Inflammatory macrophage (primary cell): ENCODE data around the gene CHD3.

Source experiments
- DNase-seq, 2 donors: peaks; one replicate each; pipeline ENCODE4 v3.0.0-alpha.2; 2020 to 2022

CHD3 gene

DNA sequence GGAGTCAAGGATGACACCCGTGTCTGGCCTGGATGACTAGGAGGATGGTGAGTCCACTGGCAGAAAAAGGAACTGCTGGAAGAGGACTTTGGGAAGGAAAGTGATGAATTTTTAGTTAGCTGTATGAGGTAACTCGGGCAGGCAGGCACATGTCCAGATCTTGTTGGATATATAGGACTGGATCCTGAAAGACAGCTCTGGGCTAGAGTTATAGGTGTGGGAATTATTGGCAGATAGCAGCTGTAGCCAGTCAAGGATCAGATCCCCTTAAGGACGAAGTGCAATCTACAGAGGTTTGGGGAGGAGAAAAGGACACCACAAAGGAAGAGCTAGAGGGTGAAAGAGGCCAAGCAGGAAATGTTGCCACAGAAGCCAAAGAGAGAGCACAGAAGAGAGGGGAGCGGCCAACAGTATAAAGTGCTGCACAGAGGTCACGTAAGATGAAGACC lies 20.7 kb upstream of the CHD3 start:
- DNase-seq, result peak; percentile 35 to 36

DNA sequence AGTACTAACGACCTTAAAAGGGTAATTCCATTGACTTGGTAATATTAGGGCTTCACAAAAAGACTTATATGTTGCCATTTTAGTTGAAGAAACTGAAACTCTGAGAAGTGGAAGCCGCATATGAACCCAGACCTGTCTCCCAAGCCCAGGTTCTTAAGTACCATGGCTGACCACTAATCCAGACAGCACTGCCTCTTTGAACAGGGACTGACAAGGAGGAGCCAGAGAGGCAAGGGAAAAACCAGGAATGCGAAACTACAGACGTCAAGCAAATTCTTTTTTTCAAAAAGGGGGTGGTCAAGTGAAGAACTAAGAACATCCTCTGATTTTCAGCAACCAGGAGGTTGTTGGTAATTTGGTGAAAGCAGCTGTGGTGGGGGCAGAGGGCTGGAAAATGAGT lies 15.5 kb upstream of the CHD3 start:
- no peak for DNase-seq

DNA sequence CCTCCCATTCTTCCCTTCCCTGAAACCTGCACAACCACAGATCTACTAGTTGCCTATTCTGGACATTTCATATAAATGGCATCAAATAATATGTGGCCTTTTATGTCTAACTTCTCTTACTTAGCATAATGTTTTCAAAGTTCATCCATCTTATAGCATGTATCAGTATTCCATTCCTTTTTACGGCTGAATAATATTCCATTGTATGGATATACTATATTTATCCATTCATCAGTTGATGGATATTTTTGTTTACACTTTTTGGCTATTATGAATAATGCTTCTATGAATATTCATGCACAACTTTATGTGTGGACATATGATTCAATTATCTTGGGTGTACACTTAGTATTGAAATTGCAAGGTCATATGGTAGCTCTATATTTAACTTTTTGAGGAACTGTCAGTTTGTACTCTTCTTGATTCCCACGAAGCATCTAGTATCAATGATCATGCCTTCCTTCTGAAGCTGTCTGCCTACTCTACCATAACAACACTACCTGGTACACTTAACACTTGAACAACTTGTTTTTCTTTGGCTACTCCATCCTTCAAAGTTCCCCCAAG lies 12.7 kb upstream of the CHD3 start:
- DNase-seq, result peak in 1 of 2 donors; percentile 33

DNA sequence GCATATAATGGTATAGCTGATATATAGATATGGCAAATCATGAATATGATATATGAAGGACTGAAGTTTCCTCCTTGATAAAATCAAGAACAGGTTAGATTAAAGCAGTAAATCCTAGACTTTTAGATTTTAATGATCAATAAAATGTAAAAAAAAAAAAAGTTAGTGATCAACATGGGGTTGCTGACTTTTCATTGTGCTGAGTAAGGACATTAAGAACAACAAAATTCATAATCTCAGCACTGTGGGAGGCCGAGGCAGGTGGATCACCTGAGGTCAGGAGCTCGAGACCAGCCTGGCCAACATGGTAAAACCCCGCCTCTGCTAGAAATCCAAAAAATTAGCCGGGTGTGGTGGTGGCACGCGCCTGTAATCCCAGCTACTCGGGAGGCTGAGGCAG lies 10.4 kb upstream of the CHD3 start:
- DNase-seq, result no peak

DNA sequence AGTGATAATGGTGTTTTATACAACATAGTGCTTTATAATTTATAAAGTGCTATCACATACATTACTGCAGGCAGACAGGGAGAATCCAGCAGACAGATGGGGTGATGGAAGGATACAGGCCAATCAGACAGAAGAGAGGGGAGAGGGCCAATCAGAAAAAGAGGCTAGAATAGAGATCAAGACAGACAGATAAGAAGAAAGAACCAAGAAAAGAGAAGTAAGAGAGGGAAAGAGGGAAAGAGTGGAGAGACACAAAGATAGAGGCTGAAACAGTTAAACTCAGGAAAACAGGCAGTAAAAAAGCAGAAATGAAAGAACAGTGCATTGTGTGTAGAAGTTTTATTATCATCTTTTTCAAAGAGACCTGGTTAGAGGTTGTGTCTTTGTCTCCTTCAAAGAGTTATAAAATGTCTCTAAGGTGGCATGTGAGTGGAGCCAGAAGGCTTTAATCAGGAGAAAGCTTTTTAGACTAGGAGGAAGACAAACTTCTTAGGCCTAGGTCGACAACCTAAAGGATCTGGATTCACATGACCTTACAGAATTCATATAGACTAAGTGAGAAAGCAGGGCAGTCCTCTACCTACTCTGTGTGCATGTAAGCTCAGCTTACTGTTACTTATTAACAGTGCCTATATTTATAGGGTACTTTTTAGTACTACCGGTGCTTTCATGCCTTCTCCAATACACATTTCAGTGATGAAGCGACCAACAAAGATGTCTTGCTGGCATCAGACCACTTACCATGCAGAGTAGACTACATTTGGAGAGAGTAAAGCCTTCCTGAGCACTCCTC lies 8.3 kb upstream of the CHD3 start:
- DNase-seq, result no peak

DNA sequence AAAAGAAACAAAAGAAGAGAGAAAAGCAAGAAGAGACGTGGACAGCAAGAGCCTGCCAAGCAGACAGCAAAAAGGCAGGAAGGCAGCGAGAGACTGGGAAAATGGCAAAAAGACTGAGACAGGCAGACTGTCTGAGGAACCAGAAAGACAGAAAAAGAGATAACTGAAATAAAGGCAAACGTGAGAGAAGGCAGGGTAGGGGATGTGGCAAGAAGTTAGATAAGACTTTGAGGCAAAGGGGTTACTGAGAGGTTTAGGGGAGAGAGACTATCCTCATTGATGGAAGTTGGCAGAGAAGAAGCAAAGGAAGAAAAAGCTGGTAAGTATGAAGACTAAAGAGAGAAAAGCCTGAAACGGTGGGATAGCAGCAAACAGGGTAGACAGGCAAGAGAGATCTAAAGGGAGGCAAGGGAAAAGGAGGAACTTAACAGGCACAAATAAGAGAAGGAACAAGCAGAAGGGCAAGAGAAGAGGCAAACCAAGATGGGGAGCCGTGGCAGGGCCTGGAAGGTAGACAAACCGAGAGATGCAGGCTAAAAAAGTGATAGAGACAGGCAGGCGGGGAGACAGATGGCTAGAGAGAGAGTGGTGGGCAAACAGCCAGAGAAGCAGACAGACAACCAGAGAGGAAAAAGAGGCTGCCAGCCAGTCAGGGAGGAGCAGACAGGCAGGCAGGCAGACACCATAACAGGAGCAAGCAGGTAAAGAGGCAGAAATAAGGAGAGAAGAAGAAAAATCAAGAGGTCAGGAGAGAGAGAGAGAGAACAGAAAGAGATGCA lies 7.1 kb upstream of the CHD3 start:
- no peak for DNase-seq

DNA sequence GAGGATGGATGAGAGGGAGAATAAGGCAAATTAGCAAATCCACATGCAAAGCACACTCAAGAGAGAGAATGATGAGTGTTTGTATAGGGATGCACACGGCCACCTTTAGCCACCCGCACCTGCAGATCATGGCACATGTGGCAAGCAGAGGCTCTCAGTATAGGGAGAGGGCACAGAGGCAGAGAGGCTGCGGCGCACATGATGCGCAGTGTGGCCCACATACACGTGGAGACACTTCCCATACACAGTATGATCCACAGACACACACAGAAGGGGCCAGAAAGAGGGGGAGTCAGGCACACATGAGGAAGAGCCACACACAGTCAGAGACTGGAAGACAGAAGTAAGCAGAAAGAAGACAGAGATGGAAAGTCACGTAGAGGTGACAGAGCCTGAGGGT lies 6.5 kb upstream of the CHD3 start:
- DNase-seq, result no peak

DNA sequence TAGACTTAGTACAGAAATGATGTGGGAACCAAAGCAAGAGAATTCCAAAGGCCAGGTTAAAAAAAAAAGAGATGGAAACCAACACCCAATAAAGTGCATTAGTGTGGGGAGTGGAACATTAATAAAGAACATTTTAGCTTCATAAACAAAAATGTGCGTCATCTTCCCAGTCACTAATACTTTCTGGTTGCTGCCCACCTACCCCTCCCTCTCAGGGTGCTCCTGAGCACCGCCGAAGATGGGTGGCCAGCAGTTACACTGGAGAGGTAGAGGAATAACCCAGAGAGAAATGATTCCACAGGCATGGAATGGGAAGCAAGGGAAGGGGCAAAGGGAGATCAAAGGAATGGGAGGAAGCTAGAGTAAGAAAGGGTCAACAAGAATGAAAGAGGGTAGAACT lies 6.0 kb upstream of the CHD3 start:
- no peak for DNase-seq

DNA sequence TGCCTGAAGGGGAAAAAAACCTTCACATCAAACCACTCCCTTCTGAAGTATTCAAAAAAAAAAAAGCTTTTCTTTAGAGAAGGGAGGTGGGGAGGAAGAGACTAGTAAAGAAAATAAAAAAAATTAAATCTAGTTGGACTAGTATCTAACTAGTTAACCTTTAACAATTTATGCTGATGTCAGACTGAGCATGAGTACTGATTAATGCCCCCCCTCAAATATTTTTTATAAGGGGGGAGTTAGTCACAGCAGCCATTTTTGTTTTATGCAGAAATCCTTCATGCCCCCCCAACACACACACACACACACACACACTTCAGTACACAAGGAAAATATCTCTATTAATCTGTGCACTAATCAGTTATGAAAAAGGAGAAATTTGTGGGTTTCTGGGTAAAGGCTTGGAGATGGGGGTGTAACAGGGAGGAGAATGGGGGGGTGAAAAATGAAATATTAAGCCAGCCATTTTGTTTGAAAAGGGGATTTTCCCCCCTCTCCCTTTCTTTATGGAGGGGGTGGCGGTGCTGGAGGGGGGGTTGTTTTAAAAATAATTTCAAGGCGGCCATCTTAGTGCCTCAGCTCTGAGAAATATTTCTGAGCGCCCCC lies 4.7 kb upstream of the CHD3 start:
- DNase-seq, result no peak

DNA sequence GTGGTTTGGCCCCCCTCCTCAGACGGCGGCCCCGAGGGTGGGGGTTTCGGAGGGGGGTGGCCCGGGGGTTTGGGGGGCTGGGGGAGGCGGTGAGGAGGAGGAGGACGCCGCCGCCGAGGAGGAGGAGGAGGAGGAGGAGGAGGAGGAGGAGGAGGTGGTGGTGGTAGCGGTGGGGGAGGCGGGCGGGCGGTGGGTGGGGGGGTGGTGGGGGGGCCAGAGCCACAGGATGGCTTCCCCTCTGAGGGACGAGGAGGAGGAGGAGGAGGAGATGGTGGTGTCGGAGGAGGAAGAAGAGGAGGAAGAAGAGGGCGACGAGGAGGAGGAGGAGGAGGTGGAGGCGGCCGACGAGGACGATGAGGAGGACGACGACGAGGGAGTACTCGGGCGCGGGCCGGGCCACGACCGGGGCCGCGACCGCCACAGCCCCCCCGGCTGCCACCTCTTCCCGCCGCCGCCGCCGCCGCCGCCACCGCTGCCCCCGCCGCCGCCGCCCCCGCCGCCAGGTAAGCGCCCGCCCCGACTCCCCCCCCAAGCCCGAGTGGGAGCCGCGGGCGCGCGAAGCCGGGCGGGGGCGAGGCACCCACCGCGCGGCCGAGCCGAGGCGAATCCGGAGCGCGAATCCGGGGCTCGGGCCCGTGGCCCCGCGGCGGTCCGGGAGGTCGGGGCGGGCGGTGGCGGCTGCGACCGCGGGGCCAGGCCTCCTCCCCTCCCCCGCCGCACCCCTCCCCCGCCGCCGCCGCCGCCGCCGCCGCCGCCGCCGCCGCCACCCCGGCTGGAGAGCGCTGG lies 3.8 kb upstream of the CHD3 start:
- peak in 1 of 2 donors; percentile 24 for DNase-seq

DNA sequence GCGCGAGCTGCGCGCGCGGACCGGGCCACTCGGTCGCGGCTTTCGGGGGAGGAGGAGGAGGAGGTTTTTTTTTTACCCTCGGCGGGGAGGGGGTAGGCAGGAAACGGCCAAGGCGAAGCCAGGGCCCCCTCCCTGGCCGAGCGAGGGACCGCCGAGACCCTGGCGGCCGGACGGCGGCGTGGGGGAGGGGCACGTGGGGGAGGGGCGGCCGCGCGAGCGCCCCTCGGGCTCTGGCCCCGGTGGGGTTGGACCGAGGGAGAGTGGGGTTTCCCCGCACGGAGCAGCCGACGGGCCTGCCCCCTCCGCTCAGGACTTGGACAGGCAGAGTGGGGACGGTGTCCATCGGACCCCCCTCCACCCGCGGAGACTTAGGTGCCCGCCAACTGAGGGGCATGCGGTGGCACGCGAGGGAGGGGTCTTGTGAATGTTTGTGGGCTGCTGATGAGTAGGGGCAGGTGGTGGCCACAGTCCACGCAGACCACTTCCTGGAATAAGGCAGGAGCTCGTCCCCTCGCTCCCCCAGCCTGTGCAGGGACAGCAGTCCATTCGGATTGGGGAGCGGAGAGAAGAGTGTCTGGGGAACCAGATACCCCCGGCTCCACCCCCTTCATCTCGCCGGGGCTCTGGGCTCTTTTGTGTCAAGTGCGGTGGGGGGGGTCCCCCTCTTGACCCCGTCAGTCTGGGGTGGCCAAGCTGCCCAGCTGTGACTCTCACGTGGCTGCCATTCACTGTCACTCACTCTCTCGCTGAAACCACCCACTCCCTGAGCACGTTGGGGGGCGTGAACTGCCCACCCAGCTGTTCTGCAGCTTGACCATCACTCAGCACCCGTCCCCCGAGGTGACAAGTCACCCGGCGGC lies 3.0 kb upstream of the CHD3 start:
- peak; percentile 30 to 40 for DNase-seq

DNA sequence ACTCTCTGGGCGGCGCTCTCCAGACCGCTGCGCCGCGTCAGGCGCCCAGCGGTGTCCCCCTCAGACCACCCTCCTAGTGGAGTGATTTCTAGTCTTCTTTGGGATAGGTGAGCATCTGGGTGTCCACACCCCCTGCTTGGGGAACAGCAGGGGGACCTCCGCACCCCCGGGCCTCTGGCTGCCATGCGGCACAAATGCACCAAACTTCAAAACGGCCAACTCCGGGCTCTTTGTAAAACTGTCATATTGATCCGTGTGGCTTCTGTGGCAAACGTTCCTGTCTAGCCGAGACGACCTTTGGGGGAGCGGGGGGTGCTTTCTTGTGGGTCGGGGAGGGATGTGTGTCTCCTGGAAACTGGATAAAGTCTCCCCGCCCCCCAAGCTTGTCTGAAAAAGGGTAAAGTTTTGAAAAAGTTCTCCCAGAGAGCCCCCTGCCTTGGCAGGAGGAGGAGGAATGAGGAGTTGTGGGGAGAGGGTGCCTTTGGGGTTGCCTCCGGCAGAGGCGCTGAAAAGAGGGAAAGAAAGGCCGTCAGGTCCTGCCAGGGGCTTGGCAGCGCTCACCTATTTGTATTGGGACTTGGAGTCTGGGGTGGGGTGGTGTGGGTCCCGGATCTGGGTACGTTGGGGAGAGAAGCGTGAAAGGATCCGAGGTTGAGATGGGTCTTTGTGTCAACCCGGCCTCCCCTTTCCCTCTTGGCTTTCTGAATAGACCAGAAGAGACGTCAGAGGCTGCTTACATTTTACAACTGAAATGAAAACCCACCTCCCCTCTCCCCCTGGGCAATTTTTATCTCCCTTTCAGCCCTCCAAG lies 2.2 kb upstream of the CHD3 start:
- no peak for DNase-seq

DNA sequence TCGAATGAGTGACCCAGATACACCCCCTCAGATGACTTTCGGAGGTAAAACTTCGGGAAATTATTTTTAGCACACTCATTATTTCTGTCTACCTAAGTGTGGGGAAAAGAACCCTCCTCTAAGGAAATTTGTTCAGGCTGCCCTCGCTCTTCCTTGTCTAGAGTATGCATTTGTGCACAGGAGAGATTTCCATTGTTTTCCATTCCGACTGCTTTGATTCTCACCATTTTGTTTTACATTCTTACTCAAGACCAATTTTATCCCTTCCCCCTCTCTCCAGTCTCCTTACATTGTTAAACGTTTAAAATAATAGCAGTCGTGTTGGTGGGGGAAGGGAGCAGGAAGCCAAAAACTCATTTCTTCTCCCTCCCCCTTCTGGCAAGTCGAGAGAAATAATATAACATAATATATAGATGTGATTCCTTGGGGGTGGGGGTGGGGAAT lies 1.5 kb upstream of the CHD3 start:
- DNase-seq, result peak in 1 of 2 donors; percentile 45

DNA sequence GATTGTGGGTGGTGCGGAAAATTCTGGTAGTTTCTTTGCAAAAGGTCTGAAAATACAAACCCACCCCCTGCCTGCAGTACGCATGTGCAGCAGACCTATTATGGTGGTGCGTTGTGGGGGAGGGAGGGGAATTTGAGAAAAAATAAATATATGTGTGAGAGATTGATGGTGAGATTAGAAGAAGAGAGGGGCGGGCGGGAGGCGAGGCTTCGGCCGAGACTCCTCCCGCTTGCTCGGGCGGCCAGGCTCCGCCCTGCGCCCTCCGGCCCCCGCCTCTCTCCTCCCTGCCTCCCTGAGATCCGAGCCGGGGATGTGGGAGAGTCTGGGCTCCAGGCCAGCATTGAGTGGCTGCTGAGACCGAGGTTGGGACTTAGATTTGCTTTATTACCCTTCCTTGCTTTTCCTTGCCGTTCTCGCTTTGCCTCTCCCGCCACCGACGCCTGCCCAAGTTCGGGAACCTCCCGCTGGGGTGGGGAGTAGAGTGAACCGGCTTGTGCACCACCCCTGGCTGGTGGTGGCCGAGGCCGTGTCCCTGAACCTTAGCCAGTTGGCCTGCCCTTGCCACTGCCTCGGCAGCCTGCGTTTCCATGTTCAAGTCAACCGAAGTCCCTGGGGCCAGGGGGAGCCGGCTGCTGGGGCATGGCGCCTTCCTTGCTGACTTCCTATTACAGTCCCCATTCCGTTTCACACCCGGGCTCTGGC lies 956 bp upstream of the CHD3 start:
- DNase-seq, result peak; percentile 76 to 82

DNA sequence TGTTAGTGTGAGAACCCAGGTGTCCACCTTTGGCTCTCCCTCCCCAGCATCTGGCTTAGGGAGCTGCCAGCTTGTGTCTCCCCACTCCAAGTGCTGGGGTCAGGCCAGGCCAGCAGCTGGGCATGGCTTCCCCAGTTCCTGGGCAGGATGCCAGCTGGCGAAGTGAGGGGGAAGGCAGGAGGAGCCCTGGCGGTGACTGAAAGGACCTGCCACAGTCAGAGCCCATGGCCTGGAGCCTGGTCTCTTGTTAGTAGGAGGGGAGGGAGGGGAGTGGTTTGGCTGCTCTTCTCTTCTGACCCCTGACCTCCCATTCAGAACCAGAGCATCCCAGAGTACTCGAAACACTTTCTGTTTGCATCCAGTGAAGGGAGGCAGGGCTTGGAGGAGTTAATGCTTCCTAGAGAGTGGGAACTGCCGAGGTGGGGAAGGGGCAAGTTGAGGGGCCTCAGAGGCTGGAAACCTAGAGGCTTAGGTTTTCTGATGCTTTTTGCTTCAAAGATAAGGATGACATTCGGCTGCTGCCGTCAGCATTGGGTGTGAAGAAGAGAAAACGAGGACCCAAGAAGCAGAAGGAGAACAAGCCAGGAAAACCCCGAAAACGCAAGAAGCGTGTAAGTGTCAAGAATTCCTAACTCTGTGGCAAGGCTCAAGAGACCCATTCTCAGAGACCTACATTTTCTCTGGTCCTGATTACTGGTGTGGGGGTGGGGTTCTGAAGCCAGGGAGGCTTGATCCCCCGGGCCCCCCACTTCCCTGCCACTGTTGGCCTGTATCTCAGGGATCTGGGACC lies 772 bp downstream of the CHD3 start:
- DNase-seq, result peak; percentile 88 to 89

DNA sequence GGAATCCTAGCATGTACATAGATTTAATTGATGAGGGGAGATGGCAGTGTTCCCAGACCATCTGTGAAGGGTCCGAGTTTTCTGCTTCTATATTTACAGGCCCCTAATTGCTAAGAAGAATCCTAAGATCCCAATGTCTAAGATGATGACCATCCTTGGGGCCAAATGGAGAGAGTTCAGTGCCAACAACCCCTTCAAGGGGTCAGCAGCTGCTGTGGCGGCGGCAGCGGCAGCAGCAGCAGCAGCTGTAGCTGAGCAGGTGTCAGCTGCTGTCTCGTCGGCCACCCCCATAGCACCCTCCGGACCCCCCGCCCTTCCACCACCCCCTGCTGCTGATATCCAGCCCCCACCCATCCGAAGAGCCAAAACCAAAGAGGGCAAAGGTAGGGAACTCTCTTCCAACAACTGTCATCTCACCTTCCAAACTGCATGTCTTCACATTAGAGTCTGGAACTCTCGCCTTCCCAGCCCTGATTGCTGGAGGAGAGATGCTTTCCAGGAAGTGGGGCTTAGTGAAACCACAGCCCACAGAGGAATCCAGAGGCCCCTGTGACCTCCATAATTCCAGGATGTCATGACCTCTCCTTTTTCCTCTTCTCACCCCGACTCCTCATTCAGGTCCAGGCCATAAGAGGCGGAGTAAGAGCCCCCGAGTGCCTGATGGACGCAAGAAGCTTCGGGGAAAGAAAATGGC lies 4.7 kb downstream of the CHD3 start:
- no peak for DNase-seq

DNA sequence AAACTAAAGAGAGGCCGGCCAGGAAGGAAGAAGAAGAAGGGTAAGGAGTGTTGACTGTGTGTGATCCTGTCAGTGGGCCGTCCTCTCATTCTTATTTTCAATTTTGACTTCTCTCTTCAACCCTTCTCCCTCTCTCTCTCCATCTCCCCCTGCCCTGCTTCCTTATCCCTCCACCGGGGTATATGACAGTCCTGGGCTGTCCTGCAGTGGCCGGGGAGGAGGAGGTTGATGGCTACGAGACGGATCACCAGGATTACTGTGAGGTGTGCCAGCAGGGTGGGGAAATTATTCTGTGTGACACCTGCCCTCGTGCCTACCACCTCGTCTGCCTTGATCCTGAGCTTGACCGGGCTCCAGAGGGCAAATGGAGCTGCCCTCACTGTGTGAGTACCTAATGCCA lies 5.6 kb downstream of the CHD3 start:
- no peak for DNase-seq

DNA sequence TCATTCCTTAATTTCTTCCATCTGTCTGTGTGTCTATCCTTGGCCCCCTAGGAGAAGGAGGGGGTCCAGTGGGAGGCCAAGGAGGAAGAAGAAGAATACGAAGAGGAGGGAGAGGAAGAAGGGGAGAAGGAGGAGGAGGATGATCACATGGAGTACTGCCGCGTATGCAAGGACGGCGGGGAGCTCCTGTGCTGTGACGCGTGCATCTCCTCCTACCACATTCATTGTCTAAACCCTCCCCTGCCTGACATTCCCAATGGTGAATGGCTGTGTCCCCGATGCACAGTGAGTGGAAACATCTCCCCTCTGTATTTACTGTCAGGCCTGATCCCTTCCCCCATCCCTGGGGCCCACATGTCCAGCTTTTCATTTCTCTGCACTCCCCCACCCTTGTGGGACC lies 6.3 kb downstream of the CHD3 start:
- no peak for DNase-seq
